ENCODE results near the gene FAM184A. TPM values are rescaled to one million over a fixed set of nuclear protein-coding genes. Genes with fewer than 3 reads are reported as not detected.

Gene FAM184A
- polyA plus RNA-seq, 4 donors: 1.8 to 16.7 (median 4.3) TPM

DNA sequence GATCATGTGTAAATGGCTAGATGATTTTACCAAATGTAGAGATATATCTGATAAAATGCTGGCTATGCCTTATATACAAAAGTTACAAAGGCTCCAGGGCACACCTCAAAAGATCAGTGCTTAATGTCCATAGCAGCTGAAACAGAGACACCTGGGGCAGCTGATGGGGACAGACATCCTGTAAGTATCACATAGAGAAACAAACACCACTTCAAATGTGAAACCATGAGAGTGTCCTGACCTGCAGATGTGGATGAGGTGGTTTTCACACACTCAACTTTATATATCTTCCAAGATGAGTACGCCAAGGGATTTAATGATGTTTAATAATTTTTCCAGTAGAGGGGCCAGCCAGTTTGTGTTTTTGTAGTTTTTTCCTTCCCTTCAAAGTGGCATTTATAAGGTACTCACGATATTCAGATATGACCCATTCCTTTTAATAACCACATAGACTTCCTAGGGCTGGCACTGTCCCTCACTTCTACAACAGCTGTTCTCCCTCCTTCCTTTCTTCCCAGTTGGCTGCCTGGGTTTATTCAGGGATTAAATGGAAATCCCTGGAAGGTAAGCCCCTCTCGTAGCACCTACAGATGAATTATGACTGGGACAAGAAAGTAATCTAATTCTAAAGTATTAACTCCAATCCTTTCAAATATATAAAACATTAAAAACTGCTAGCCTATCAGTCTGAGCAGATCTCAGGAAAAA, 93.2 kb downstream of the FAM184A start:
- H3K4me1 ChIP-seq (ENCODE audit: control insufficient read depth in 3 of 3, insufficient read depth in 2 of 3, low read depth in 1 of 3, low read length in 2 of 3): no peaks in the 10 kb centered on the region
- H3K4me3 ChIP-seq (ENCODE audit: low read depth in 1 of 3, low read length in 3 of 3): no peak overlapping the region
- H3K27me3 ChIP-seq (ENCODE audit: control insufficient read depth in 3 of 3, insufficient read depth in 3 of 3, low read length in 3 of 3): no peaks in the 10 kb centered on the region
- FAIRE-seq (no peak), DNase-seq (no peak)
- WGBS, 3 donors: 83 to 89% (median 88%) methylated on average over 3 of the region's 3 CpGs
- no peaks in the 10 kb centered on the region for H3K9me3 ChIP-seq (ENCODE audit: control insufficient read depth in 2 of 2, insufficient read depth in 1 of 2, low read depth in 1 of 2, low read length in 1 of 2)
- H3K27ac ChIP-seq (ENCODE audit: low read depth in 1 of 3, low read length in 2 of 3): no peak overlapping the region
- no peaks in the 10 kb centered on the region for H3K36me3 ChIP-seq (ENCODE audit: control insufficient read depth in 3 of 3, insufficient read depth in 2 of 3, low read depth in 1 of 3, low read length in 3 of 3)

DNA sequence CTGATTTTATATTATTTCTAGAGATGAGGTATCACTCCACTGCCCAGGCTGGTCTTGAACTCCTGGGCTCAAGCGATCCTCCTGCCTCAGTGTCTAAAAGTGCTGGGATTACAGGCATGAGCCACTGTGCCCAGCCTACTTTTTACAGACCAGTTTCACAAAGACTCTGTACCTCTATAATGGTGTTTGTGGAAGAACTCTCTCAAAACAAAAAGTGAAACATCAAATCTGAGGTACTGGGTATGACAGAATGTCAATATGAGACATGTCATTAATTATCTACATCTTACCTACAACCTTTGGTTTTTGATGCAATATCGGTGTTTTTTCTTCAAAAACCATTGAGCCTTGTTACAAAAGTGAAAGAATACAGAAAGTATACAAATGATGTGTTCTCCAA, 94.1 kb downstream of the FAM184A start:
- FAIRE-seq: no peak
- WGBS, 3 donors: 90 to 94% (median 93%) methylated on average over 2 of the region's 2 CpGs

DNA sequence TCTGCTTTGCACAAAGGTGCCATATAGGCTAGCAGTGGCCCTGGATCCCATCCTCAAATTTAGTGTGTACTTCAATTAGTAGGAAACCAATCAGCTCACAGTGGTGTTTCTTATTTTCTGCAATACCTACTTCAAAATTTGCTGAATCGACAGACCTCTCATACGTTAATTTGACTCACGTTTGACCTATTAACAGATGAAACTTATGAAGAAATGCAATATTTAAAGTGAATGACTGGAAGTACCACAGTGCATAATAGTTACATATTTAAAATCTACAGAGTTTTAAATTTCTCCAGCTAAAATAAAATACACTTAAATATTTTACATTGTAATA, 95.9 kb downstream of the FAM184A start:
- no peak overlapping the region for H3K4me3 ChIP-seq (ENCODE audit: low read depth in 1 of 3, low read length in 3 of 3)
- no peak for FAIRE-seq
- H3K27ac ChIP-seq (ENCODE audit: low read depth in 1 of 3, low read length in 2 of 3): no peak overlapping the region
- H3K4me1 ChIP-seq (ENCODE audit: control insufficient read depth in 3 of 3, insufficient read depth in 2 of 3, low read depth in 1 of 3, low read length in 2 of 3): no peaks in the 10 kb centered on the region
- no peaks in the 10 kb centered on the region for H3K9me3 ChIP-seq (ENCODE audit: control insufficient read depth in 2 of 2, insufficient read depth in 1 of 2, low read depth in 1 of 2, low read length in 1 of 2)
- no peaks in the 10 kb centered on the region for H3K27me3 ChIP-seq (ENCODE audit: control insufficient read depth in 3 of 3, insufficient read depth in 3 of 3, low read length in 3 of 3)
- no peak for DNase-seq
- 54 to 77% (median 70%) methylated on average over 3 of the region's 3 CpGs for WGBS, 3 donors
- H3K36me3 ChIP-seq (ENCODE audit: control insufficient read depth in 3 of 3, insufficient read depth in 2 of 3, low read depth in 1 of 3, low read length in 3 of 3): peaks cover 0 to 2% (median 0%) of the 10 kb centered on the region in 3 donors

More for the DNA sequence above, 94.1 kb downstream of the FAM184A start:
- Histone ChIP-seq H3K4me1 (ENCODE audit: control insufficient read depth in 3 of 3, insufficient read depth in 2 of 3, low read depth in 1 of 3, low read length in 2 of 3) (no peaks in the 10 kb centered on the region), H3K27me3 (ENCODE audit: control insufficient read depth in 3 of 3, insufficient read depth in 3 of 3, low read length in 3 of 3) (no peaks in the 10 kb centered on the region), H3K36me3 (ENCODE audit: control insufficient read depth in 3 of 3, insufficient read depth in 2 of 3, low read depth in 1 of 3, low read length in 3 of 3) (no peaks in the 10 kb centered on the region), H3K9me3 (ENCODE audit: control insufficient read depth in 2 of 2, insufficient read depth in 1 of 2, low read depth in 1 of 2, low read length in 1 of 2) (no peaks in the 10 kb centered on the region), H3K4me3 (ENCODE audit: low read depth in 1 of 3, low read length in 3 of 3) (no peak overlapping the region), H3K27ac (ENCODE audit: low read depth in 1 of 3, low read length in 2 of 3) (no peak overlapping the region)
- no peak for DNase-seq

DNA sequence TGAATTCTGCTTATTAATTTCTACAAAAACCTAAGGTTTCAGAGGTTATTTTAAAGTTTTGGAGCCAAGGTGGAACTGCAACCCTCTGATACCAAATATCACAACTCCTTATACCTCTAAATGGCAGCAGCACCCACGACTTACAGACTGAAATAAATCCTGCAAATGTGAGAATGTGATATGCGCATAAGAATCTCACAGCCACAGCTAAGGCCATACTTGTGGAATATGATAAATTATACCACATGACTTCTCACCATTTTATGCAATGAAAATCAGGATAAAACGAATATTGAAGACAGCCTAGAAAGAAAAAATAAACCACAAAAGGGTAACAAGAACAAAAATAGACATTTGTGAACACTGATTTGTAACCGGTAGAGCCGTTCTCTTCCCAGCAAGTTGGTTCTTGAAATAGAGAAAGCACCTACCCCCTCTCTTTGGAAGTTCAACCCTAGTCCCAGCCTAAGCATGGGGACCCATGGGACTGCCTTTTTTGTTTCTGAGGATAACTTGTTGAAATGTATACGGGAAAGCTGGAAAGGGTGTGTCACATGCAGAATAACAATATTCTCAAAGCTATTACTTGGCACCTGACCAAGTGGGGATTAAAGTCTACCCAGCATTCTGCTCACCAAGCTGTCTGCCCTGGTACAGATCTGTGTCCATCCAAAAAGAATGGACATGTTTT, 96.4 kb downstream of the FAM184A start:
- no peaks in the 10 kb centered on the region for H3K4me1 ChIP-seq (ENCODE audit: control insufficient read depth in 3 of 3, insufficient read depth in 2 of 3, low read depth in 1 of 3, low read length in 2 of 3)
- DNase-seq (peak; percentile 51 to 71), FAIRE-seq (no peak)
- no peak overlapping the region for H3K4me3 ChIP-seq (ENCODE audit: low read depth in 1 of 3, low read length in 3 of 3)
- H3K36me3 ChIP-seq (ENCODE audit: control insufficient read depth in 3 of 3, insufficient read depth in 2 of 3, low read depth in 1 of 3, low read length in 3 of 3): peaks cover 0 to 2% (median 2%) of the 10 kb centered on the region in 3 donors
- no peaks in the 10 kb centered on the region for H3K27me3 ChIP-seq (ENCODE audit: control insufficient read depth in 3 of 3, insufficient read depth in 3 of 3, low read length in 3 of 3)
- H3K9me3 ChIP-seq (ENCODE audit: control insufficient read depth in 2 of 2, insufficient read depth in 1 of 2, low read depth in 1 of 2, low read length in 1 of 2): no peaks in the 10 kb centered on the region
- 65 to 79% (median 77%) methylated on average over 6 of the region's 6 CpGs for WGBS, 3 donors
- H3K27ac ChIP-seq (ENCODE audit: low read depth in 1 of 3, low read length in 2 of 3): no peak overlapping the region

DNA sequence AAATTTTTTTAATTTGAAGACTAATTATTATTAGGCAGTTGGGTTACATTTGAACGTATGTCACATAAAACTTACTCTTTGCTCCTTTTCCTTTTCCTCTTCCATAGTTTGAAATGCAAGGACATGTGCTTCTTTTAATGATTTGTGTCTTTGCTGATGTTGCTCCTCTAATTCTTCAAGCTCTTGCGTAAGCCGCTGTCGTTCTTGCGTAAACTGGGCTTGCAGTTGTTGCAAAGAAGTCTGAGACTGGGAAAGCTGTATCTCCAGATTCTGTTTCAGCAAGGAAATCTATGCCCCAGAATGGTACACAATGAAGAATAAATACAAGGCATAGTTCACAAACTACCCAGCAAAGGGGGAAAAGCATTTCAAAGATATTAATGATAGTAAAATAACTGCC, 98.4 kb downstream of the FAM184A start:
- peak in 1 of 2 donors; percentile 71 for DNase-seq
- Histone ChIP-seq H3K27ac (ENCODE audit: low read depth in 1 of 3, low read length in 2 of 3) (no peak overlapping the region), H3K4me1 (ENCODE audit: control insufficient read depth in 3 of 3, insufficient read depth in 2 of 3, low read depth in 1 of 3, low read length in 2 of 3) (no peaks in the 10 kb centered on the region), H3K9me3 (ENCODE audit: control insufficient read depth in 2 of 2, insufficient read depth in 1 of 2, low read depth in 1 of 2, low read length in 1 of 2) (no peaks in the 10 kb centered on the region), H3K27me3 (ENCODE audit: control insufficient read depth in 3 of 3, insufficient read depth in 3 of 3, low read length in 3 of 3) (no peaks in the 10 kb centered on the region), H3K4me3 (ENCODE audit: low read depth in 1 of 3, low read length in 3 of 3) (no peak overlapping the region), H3K36me3 (ENCODE audit: control insufficient read depth in 3 of 3, insufficient read depth in 2 of 3, low read depth in 1 of 3, low read length in 3 of 3) (peaks cover 0 to 2% (median 2%) of the 10 kb centered on the region in 3 donors)
- 75 to 94% (median 92%) methylated on average over 5 of the region's 5 CpGs for WGBS, 3 donors
- FAIRE-seq: no peak

DNA sequence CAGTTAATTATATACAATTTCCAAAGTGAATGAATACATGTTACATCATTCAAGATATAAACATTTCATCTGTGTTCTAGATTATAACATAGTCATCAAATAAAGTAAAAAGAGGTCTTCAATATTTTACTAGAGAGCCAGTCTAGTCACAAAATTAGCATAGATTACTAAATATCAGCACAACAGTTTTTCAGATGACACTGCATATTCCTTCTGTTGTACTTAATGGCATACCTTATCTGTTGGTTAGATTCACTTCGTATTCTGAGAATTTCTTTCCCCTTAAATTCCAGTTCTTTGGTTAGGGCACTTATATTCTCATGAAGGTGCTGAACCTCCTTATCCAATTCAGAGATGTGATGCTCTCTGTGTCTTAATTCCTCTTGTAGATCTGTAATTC, 103.7 kb downstream of the FAM184A start:
- Histone ChIP-seq H3K9me3 (ENCODE audit: control insufficient read depth in 2 of 2, insufficient read depth in 1 of 2, low read depth in 1 of 2, low read length in 1 of 2) (no peaks in the 10 kb centered on the region), H3K4me1 (ENCODE audit: control insufficient read depth in 3 of 3, insufficient read depth in 2 of 3, low read depth in 1 of 3, low read length in 2 of 3) (no peaks in the 10 kb centered on the region), H3K36me3 (ENCODE audit: control insufficient read depth in 3 of 3, insufficient read depth in 2 of 3, low read depth in 1 of 3, low read length in 3 of 3) (peaks cover 0 to 2% (median 2%) of the 10 kb centered on the region in 3 donors), H3K27ac (ENCODE audit: low read depth in 1 of 3, low read length in 2 of 3) (no peak overlapping the region), H3K27me3 (ENCODE audit: control insufficient read depth in 3 of 3, insufficient read depth in 3 of 3, low read length in 3 of 3) (no peaks in the 10 kb centered on the region), H3K4me3 (ENCODE audit: low read depth in 1 of 3, low read length in 3 of 3) (no peak overlapping the region)
- DNase-seq (no peak), FAIRE-seq (peak; percentile 83)
- 77 to 91% (median 78%) methylated on average over 1 of the region's 1 CpG for WGBS, 3 donors

DNA sequence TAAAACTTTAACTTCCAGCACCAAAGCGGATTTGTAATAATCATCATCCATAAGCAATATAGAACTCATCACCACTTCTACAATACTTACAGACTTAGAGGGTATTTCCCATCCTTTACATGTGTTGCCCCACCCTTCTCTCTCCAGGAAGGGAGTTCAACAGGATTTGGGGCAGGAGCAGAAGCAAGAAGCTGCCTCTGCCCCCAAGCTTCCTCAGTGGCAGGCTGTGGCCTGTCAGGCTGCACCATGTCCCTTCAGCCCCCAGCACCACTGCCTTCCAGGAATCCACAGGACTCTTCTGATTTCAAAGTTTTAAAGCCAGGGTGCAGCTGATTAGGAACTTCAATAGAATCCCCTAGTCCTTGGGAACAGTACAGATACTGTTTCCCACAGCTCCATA, 106.8 kb downstream of the FAM184A start:
- no peak for FAIRE-seq
- no peaks in the 10 kb centered on the region for H3K36me3 ChIP-seq (ENCODE audit: control insufficient read depth in 3 of 3, insufficient read depth in 2 of 3, low read depth in 1 of 3, low read length in 3 of 3)
- H3K4me1 ChIP-seq (ENCODE audit: control insufficient read depth in 3 of 3, insufficient read depth in 2 of 3, low read depth in 1 of 3, low read length in 2 of 3): no peaks in the 10 kb centered on the region
- H3K9me3 ChIP-seq (ENCODE audit: control insufficient read depth in 2 of 2, insufficient read depth in 1 of 2, low read depth in 1 of 2, low read length in 1 of 2): no peaks in the 10 kb centered on the region
- DNase-seq: no peak
- H3K27ac ChIP-seq (ENCODE audit: low read depth in 1 of 3, low read length in 2 of 3): no peak overlapping the region
- H3K27me3 ChIP-seq (ENCODE audit: control insufficient read depth in 3 of 3, insufficient read depth in 3 of 3, low read length in 3 of 3): no peaks in the 10 kb centered on the region
- WGBS, 3 donors: 97 to 100% (median 98%) methylated on average over 1 of the region's 1 CpG
- H3K4me3 ChIP-seq (ENCODE audit: low read depth in 1 of 3, low read length in 3 of 3): no peak overlapping the region

DNA sequence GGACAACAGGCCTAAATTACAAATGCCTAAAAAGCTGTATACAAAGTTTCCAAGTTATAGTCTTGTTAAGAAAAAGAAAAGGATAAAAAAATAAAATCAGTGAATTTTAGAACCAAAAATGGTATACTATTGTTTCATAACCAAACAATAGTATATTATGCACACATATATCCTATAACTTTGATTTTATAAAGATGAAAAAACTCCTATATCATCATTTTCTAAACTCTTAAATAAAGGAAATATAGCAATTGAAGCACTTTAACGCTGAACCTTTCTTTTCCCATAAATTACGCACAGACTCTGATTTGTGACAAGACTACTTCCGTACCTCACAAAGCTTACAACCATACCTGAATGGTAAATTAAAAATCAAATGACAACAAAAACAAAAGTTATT, 107.6 kb downstream of the FAM184A start:
- 97 to 99% (median 97%) methylated on average over 3 of the region's 3 CpGs for WGBS, 3 donors
- H3K4me3 ChIP-seq (ENCODE audit: low read depth in 1 of 3, low read length in 3 of 3): no peak overlapping the region
- peaks cover 0 to 3% (median 0%) of the 10 kb centered on the region in 3 donors for H3K4me1 ChIP-seq (ENCODE audit: control insufficient read depth in 3 of 3, insufficient read depth in 2 of 3, low read depth in 1 of 3, low read length in 2 of 3)
- FAIRE-seq (no peak), DNase-seq (no peak)
- H3K27me3 ChIP-seq (ENCODE audit: control insufficient read depth in 3 of 3, insufficient read depth in 3 of 3, low read length in 3 of 3): no peaks in the 10 kb centered on the region
- H3K9me3 ChIP-seq (ENCODE audit: control insufficient read depth in 2 of 2, insufficient read depth in 1 of 2, low read depth in 1 of 2, low read length in 1 of 2): no peaks in the 10 kb centered on the region
- H3K27ac ChIP-seq (ENCODE audit: low read depth in 1 of 3, low read length in 2 of 3): no peak overlapping the region
- no peaks in the 10 kb centered on the region for H3K36me3 ChIP-seq (ENCODE audit: control insufficient read depth in 3 of 3, insufficient read depth in 2 of 3, low read depth in 1 of 3, low read length in 3 of 3)

All from small intestine (tissue), 7 donors.